IgD-negative memory B cell (primary cell): Measurements from ENCODE around the gene AGTRAP. TPM values are rescaled to one million over a fixed set of nuclear protein-coding genes. Genes with fewer than 3 reads are reported as not detected.
A peak's percentile ranks its signal among the peaks of the same experiment; 100 is the strongest.

Source experiments
- H3K27ac Mint-ChIP-seq, 3 donors: one replicate each; pipeline ENCODE4 v1.8.0; 2020 to 2022; ENCODE audit warnings: mild to moderate bottlenecking in 3 of 3, mixed read lengths in 3 of 3, moderate library complexity in 1 of 3
- H3K27me3 Mint-ChIP-seq: one replicate; pipeline ENCODE4 v1.8.0; 2021; ENCODE audit warnings: mixed read lengths
- H3K36me3 Mint-ChIP-seq: one replicate; pipeline ENCODE4 v1.8.0; 2020; ENCODE audit warnings: mild to moderate bottlenecking, mixed read lengths
- H3K4me1 Mint-ChIP-seq, 3 donors: one replicate each; pipeline ENCODE4 v1.8.0; 2020 to 2022; ENCODE audit warnings: mixed read lengths in 3 of 3, mild to moderate bottlenecking in 1 of 3
- H3K4me3 Mint-ChIP-seq, 4 donors: one replicate each; pipeline ENCODE4 v1.8.0; 2020 to 2022; ENCODE audit warnings: mild to moderate bottlenecking in 4 of 4, mixed read lengths in 4 of 4, moderate library complexity in 3 of 4
- H3K9me3 Mint-ChIP-seq, 3 donors: one replicate each; pipeline ENCODE4 v1.8.0; 2020 to 2021; ENCODE audit warnings: mixed read lengths in 3 of 3, mild to moderate bottlenecking in 1 of 3
- polyA plus RNA-seq: library from polyadenylated mRNA; unstranded; fragments of 300-500 nt; fragmentation: Illumina TruSeq; gene quantifications from one replicate; pipeline ENCODE4 v1.2.3, GENCODE V29; 2021

The AGTRAP gene
- polyA plus RNA-seq, 1 donor from 2014 or later, result 52.6 TPM

GRCh38 chr1:11772458-11772857, 36.5 kb downstream of the AGTRAP start:
- H3K9me3 Mint-ChIP-seq, result no peaks in the 10 kb centered on the region
- H3K36me3 Mint-ChIP-seq, result no peaks in the 10 kb centered on the region
- H3K27me3 Mint-ChIP-seq, result peaks cover 4% of the 10 kb centered on the region
- H3K4me1 Mint-ChIP-seq, result peaks cover 0 to 5% (median 4%) of the 10 kb centered on the region in 3 donors
- peak overlapping the region in 2 of 4 donors; percentile 63 to 65 for H3K4me3 Mint-ChIP-seq
- no peak overlapping the region for H3K27ac Mint-ChIP-seq

- no peak overlapping the region for H3K27ac Mint-ChIP-seq
- H3K9me3 Mint-ChIP-seq, result no peaks in the 10 kb centered on the region
- peaks cover 4% of the 10 kb centered on the region for H3K27me3 Mint-ChIP-seq
- H3K4me1 Mint-ChIP-seq, result peaks cover 0 to 5% (median 4%) of the 10 kb centered on the region in 3 donors
- no peak overlapping the region for H3K4me3 Mint-ChIP-seq
- no peaks in the 10 kb centered on the region for H3K36me3 Mint-ChIP-seq
Observed at GRCh38 chr1:11774753-11775152, 38.8 kb downstream of the AGTRAP start.

GRCh38 chr1:11777658-11778322, 41.9 kb downstream of the AGTRAP start:
- peak overlapping the region in 1 of 3 donors; percentile 43 for H3K27ac Mint-ChIP-seq
- no peaks in the 10 kb centered on the region for H3K4me1 Mint-ChIP-seq
- H3K9me3 Mint-ChIP-seq, result no peaks in the 10 kb centered on the region

GRCh38 chr1:11778336-11778735, 42.4 kb downstream of the AGTRAP start:
- Mint-ChIP-seq H3K9me3 (no peaks in the 10 kb centered on the region), H3K27me3 (peaks cover 4% of the 10 kb centered on the region), H3K4me3 (no peak overlapping the region), H3K4me1 (peaks cover 0 to 4% (median 1%) of the 10 kb centered on the region in 3 donors), H3K36me3 (no peaks in the 10 kb centered on the region), H3K27ac (no peak overlapping the region)

More at GRCh38 chr1:11777658-11778322, 41.9 kb downstream of the AGTRAP start:
- H3K4me3 Mint-ChIP-seq, result no peak overlapping the region
- H3K27me3 Mint-ChIP-seq, result peaks cover 4% of the 10 kb centered on the region
- no peaks in the 10 kb centered on the region for H3K36me3 Mint-ChIP-seq

- peaks cover 0 to 4% (median 1%) of the 10 kb centered on the region in 3 donors for H3K4me1 Mint-ChIP-seq
- no peak overlapping the region for H3K27ac Mint-ChIP-seq
- no peaks in the 10 kb centered on the region for H3K36me3 Mint-ChIP-seq
- peaks cover 4% of the 10 kb centered on the region for H3K27me3 Mint-ChIP-seq
- H3K9me3 Mint-ChIP-seq, result no peaks in the 10 kb centered on the region
- H3K4me3 Mint-ChIP-seq, result no peak overlapping the region
Observed at GRCh38 chr1:11778844-11779623, 43.1 kb downstream of the AGTRAP start.

GRCh38 chr1:11779715-11780379, 43.9 kb downstream of the AGTRAP start:
- no peak overlapping the region for H3K27ac Mint-ChIP-seq
- H3K36me3 Mint-ChIP-seq, result no peaks in the 10 kb centered on the region
- H3K4me1 Mint-ChIP-seq, result peaks cover 0 to 4% (median 1%) of the 10 kb centered on the region in 3 donors
- H3K4me3 Mint-ChIP-seq, result no peak overlapping the region
- no peaks in the 10 kb centered on the region for H3K9me3 Mint-ChIP-seq
- no peaks in the 10 kb centered on the region for H3K27me3 Mint-ChIP-seq

- H3K4me3 Mint-ChIP-seq, result no peak overlapping the region
- no peaks in the 10 kb centered on the region for H3K27me3 Mint-ChIP-seq
Observed at GRCh38 chr1:11780380-11781147, 44.6 kb downstream of the AGTRAP start.

GRCh38 chr1:11781297-11781696, 45.4 kb downstream of the AGTRAP start:
- H3K4me1 Mint-ChIP-seq, result peaks cover 10 to 13% (median 10%) of the 10 kb centered on the region in 3 donors
- no peaks in the 10 kb centered on the region for H3K36me3 Mint-ChIP-seq
- no peak overlapping the region for H3K4me3 Mint-ChIP-seq
- no peaks in the 10 kb centered on the region for H3K9me3 Mint-ChIP-seq
- no peak overlapping the region for H3K27ac Mint-ChIP-seq
- H3K27me3 Mint-ChIP-seq, result no peaks in the 10 kb centered on the region

More at GRCh38 chr1:11780380-11781147, 44.6 kb downstream of the AGTRAP start:
- Mint-ChIP-seq H3K27ac (no peak overlapping the region), H3K36me3 (no peaks in the 10 kb centered on the region), H3K4me1 (peaks cover 5 to 9% (median 5%) of the 10 kb centered on the region in 3 donors), H3K9me3 (no peaks in the 10 kb centered on the region)

- H3K9me3 Mint-ChIP-seq, result no peaks in the 10 kb centered on the region
- peaks cover 10 to 13% (median 13%) of the 10 kb centered on the region in 3 donors for H3K4me1 Mint-ChIP-seq
- H3K27ac Mint-ChIP-seq, result no peak overlapping the region
- H3K4me3 Mint-ChIP-seq, result no peak overlapping the region
- H3K36me3 Mint-ChIP-seq, result no peaks in the 10 kb centered on the region
- H3K27me3 Mint-ChIP-seq, result no peaks in the 10 kb centered on the region
Observed at GRCh38 chr1:11782127-11782708, 46.3 kb downstream of the AGTRAP start.

- H3K36me3 Mint-ChIP-seq, result no peaks in the 10 kb centered on the region
- H3K27me3 Mint-ChIP-seq, result no peaks in the 10 kb centered on the region
- no peaks in the 10 kb centered on the region for H3K9me3 Mint-ChIP-seq
- peak overlapping the region in 1 of 4 donors; percentile 41 for H3K4me3 Mint-ChIP-seq
- peak overlapping the region in 1 of 3 donors; percentile 23 for H3K27ac Mint-ChIP-seq
- peaks cover 10 to 13% (median 13%) of the 10 kb centered on the region in 3 donors for H3K4me1 Mint-ChIP-seq
Observed at GRCh38 chr1:11783556-11783955, 47.6 kb downstream of the AGTRAP start.

- Mint-ChIP-seq H3K4me3 (peak overlapping the region in 2 of 4 donors; percentile 12 to 41), H3K4me1 (peaks cover 10 to 13% (median 13%) of the 10 kb centered on the region in 3 donors), H3K27ac (no peak overlapping the region), H3K36me3 (peaks cover under 1% of the 10 kb centered on the region), H3K9me3 (no peaks in the 10 kb centered on the region), H3K27me3 (no peaks in the 10 kb centered on the region)
Observed at GRCh38 chr1:11784256-11784992, 48.5 kb downstream of the AGTRAP start.

- Mint-ChIP-seq H3K9me3 (no peaks in the 10 kb centered on the region), H3K27ac (peak overlapping the region in 1 of 3 donors; percentile 89), H3K4me1 (peaks cover 10 to 13% (median 13%) of the 10 kb centered on the region in 3 donors), H3K4me3 (peak overlapping the region in 3 of 4 donors; percentile 72 to 85 (median 73)), H3K36me3 (peaks cover 2% of the 10 kb centered on the region), H3K27me3 (no peaks in the 10 kb centered on the region)
Observed at GRCh38 chr1:11784993-11785769, 49.2 kb downstream of the AGTRAP start.

GRCh38 chr1:11786168-11786567, 50.2 kb downstream of the AGTRAP start:
- Mint-ChIP-seq H3K36me3 (peaks cover 2% of the 10 kb centered on the region), H3K4me1 (peaks cover 13 to 17% (median 14%) of the 10 kb centered on the region in 3 donors), H3K27me3 (no peaks in the 10 kb centered on the region), H3K9me3 (no peaks in the 10 kb centered on the region), H3K27ac (peak overlapping the region in 1 of 3 donors; percentile 89), H3K4me3 (peak overlapping the region in 1 of 4 donors; percentile 34)
